ENCODE results near the gene CFAP141. TPM values are rescaled to one million over a fixed set of nuclear protein-coding genes. Genes with fewer than 3 reads are reported as not detected.
A peak's percentile ranks its signal among the peaks of the same experiment; 100 is the strongest.
"Not testable (repeated sequence)": the region's sequence is repeated elsewhere in the genome, so short reads cannot be mapped to it uniquely, and the experiment has no call there.

Gene CFAP141
- total RNA-seq, 4 donors from 2014 or later, result not detected

DNA sequence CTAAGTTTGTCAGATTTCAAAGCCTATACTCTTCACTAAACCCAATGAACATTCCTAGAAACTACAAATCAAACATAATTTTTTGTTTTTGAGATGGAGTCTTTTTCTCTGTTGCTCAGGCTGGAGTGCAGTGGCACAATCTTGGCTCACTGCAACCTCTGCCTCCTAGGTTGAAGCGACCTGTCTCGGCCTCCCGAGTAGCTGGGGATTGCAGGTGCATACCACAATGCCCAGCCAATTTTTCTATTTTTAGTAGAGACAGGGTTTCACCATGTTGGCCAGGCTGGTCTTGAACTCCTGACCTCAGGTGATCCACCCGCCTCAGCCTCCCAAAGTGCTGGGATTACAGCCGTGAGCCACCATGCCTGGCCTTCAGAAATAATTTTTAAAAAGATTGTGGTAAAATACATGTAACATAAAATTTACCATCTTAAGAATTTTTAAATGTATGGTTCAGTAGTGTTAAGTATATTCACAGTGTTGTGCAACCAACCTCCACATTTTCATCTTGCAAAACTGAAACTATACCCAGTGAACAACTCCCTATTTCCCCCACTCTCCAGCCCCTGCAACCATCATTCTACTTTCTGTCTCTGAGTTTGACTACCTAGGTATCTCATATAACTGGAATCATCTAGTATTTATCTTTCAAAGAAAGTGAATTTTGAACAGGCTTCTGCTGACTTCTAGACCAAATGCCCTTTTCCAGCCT, 2.7 kb upstream of the CFAP141 start:
- no peak for ATAC-seq (ENCODE audit: low FRiP score)
- DNase-seq (ENCODE audit: low spot score), result no peak
- TF ChIP-seq, protein P1, sequence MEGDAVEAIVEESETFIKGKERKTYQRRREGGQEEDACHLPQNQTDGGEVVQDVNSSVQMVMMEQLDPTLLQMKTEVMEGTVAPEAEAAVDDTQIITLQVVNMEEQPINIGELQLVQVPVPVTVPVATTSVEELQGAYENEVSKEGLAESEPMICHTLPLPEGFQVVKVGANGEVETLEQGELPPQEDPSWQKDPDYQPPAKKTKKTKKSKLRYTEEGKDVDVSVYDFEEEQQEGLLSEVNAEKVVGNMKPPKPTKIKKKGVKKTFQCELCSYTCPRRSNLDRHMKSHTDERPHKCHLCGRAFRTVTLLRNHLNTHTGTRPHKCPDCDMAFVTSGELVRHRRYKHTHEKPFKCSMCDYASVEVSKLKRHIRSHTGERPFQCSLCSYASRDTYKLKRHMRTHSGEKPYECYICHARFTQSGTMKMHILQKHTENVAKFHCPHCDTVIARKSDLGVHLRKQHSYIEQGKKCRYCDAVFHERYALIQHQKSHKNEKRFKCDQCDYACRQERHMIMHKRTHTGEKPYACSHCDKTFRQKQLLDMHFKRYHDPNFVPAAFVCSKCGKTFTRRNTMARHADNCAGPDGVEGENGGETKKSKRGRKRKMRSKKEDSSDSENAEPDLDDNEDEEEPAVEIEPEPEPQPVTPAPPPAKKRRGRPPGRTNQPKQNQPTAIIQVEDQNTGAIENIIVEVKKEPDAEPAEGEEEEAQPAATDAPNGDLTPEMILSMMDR (IDR thresholded peaks at IDR 0.05), result no peak

DNA sequence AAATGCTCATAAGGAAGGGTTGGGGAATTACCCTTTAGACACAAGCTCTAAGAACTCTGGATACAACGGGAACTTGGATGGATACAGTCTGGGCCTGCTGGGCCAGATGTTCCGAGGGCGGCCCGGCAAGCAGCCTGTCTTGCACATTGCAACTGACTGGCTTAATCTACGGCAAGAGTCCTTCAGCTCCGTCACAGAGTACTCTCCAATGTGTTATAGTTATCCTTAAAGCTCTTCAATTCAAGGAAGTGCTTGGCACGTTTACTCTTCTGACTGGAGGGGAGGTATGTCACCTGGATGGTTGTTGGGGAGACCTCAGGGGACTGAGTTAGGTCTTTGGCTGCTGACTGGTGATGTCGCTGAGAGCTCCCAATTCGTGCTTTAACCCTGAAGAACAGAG, 1.1 kb upstream of the CFAP141 start:
- ATAC-seq (ENCODE audit: low FRiP score) (no peak), DNase-seq (ENCODE audit: low spot score) (no peak)
- TF ChIP-seq, protein P1 (IDR thresholded peaks at IDR 0.05), result no peak

DNA sequence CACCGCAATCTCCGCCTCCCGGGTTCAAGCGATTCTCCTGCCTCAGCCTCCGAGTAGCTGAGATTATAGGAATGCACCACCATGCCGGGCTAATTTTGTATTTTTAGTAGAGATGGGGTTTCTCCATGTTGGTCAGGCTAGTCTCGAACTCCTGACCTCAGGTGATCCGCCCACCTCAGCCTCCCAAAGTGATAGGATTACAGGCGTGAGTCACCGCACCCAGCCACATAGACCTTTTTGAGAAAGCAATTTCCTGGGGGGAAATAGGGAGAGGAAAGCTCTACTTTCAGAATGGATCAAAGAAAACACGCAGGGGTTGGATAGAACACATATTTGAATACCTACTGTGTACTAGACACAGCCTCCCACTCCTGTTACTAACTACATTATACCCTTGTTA, 355 bp downstream of the CFAP141 start:
- not testable (repeated sequence) for DNase-seq (ENCODE audit: low spot score)

DNA sequence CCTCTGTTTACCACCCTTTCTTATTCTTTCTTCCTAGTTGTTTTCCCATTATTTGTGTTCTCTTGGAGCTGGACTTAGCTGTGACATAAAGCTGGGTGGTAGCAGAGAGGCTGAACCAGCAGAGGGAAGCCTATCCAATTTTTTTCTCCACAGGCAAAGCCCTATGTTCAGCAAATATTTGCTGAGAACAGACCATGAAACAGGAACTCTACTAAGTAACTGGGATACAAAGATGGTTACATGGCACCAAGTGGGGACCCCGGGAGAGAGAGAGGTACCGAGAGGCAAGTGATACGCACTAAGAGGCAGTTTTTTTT, 6.6 kb downstream of the CFAP141 start:
- DNase-seq (ENCODE audit: low spot score) (no peak), ATAC-seq (ENCODE audit: low FRiP score) (no peak)
- TF ChIP-seq, protein P1 (IDR thresholded peaks at IDR 0.05), result no peak

More for the DNA sequence above, 355 bp downstream of the CFAP141 start:
- ATAC-seq (ENCODE audit: low FRiP score), result not testable (repeated sequence)

DNA sequence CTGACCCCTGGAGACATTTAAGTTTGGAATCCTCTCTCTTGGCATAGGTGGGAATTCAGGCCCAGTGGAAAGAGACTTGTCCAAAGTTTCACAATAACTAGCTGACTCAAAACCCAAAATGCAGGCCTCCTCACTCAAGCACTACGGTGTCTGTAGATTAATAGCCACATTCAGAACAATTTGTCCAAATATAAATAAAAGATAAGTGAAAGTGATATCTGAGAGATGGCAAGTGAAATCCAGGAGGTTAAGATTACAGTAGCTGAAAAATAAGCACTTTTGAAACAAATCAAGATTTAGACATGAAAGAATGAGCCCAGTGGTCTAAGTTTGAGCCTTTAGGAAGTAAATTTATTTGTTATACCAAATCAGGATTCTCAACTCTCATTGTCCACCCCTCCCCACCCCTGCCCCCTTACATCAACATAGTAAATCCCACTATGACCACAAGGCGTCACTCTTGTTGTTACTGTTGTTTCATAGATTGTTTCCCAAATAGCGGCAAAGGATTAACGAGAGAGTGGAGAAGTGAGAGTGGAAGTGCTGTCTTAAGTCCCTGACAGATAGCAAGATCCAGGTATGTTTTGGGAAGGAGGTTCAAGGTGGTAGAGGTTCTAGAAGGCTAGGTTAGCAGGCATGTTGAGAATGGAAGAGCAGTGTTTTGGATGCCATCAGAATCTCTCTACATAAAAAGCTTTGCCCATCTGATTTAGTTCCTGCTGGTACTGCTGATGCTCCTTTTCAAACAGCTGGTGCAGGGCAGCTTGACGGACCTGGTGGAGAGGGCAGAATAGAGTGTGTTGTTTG, 7.2 kb downstream of the CFAP141 start:
- TF ChIP-seq, protein P1 (IDR thresholded peaks at IDR 0.05), result no peak
- ATAC-seq (ENCODE audit: low FRiP score) (peak; percentile 61), DNase-seq (ENCODE audit: low spot score) (no peak)

DNA sequence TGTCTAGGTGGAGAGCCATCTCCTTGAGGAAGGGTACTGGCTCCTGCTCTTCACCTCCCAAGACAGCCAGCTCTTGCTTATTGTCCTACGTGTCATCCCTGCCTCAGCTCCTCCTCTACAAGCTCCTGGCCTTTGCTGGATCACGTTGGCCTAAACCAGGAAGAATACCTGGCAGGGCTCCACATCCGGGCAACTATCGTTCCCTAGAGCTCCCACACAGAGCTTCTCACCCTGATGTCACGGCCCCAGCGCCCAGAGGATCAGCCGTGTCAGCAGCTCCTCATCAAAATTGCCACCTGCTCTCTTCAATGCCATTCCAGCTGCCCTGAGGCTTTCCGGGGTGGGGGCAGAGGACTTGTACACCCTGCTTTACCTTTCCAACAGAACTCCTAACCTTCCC, 12.3 kb downstream of the CFAP141 start:
- no peak for ATAC-seq (ENCODE audit: low FRiP score)
- DNase-seq (ENCODE audit: low spot score), result no peak
- TF ChIP-seq, protein P1 (IDR thresholded peaks at IDR 0.05), result no peak

DNA sequence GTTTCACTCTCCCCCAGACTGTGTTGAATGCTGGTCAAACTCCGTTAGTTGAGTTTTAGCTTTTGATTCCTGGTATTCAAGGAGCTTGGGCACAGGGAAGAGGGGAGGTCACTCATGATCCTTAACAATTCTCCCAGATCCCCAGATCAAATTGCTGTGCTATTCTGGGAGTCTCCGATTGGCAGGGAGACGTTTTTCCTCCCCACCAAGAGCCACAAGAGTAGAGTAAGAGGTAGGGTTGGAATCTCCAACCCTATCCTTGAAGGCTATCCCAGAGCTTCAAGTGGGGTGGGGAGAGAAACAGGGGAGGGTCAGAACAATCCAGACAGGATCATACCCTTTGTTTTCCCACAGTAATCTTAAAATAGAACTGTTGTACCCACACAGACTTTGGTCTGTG, 13.7 kb downstream of the CFAP141 start:
- TF ChIP-seq, protein P1 (IDR thresholded peaks at IDR 0.05), result no peak
- ATAC-seq (ENCODE audit: low FRiP score) (no peak), DNase-seq (ENCODE audit: low spot score) (no peak)
